AG04449 (cell line): Measurements from ENCODE around the gene TMEM217.
"Not testable (repeated sequence)": the region's sequence is repeated elsewhere in the genome, so short reads cannot be mapped to it uniquely, and the experiment has no call there.

Experiments used
- CTCF ChIA-PET: fragments of 350-600 bp; formaldehyde crosslinking; extraction: SDS; loops from one replicate; lab custom pipeline; 2021; ENCODE audit warnings: antibody characterized with exemption; lab: Yijun Ruan, JAX
- POLR2A ChIA-PET: fragments of 400-600, 350-600 bp; formaldehyde crosslinking; extraction: SDS; loops from one replicate; lab custom pipeline; 2020; ENCODE audit warnings: antibody characterized with exemption, inconsistent platforms; lab: Yijun Ruan, JAX
- DNase-seq: peaks from one replicate; pipeline ENCODE4 v3.0.0-alpha.2; 2010; ENCODE audit warnings: low read depth, low spot score
- H3K4me3 ChIP-seq: 2 replicates; pipeline ENCODE4 v1.5.1; 2011; ENCODE audit warnings: low read depth, mild to moderate bottlenecking, control low read depth, low read length
- TF ChIP-seq, protein P1 (sequence below): IDR thresholded peaks from one replicate; pipeline ENCODE4 v1.5.1; 2011; ENCODE audit warnings: mild to moderate bottlenecking, moderate library complexity, low read length, control low read depth, inconsistent platforms; ENCODE audit not compliant: insufficient read depth; ENCODE audit errors: missing control alignments

TMEM217 gene

DNA sequence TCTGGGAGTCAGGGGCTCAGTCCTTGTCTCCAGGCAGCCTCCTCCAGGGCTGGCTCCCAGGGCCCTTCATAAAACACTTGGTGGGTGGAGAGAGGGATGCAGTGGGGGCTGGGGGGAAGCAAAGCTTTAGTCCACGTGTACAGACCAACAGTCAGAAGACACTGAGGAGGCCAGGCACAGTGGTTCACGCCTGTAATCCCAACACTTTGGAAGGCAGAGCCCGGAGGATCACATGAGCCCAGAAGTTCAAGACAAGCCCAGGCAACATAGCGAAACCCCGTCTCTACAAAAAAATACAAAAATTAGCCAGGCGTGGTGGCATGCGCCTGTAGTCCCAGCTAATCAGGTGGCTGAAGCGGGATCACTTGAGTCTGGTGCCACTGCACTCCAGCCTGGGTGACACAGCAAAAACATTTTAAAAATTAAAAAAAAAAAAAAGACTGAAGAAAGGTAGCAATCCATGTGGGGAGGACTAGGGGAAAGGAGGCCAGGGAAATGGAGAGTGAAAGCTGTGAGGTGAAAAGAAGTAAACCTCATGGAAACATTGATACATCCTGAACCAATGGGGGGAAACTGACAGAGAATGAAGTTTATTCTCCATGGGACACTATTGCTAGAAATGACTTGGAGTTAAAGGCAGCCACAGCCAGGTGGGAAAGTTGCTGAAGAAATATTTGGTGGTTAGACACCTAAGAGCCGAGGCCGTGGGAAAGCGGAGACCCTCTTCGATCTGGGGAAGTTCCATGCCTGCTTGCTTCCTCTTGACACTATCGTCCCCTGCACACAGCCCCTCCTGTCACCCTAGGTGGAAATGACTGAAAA is 52.6 kb downstream of the TMEM217 start:
- ChIA-PET POLR2A (no interaction called here), CTCF (interaction anchor here (1.0 to 32.2 kb wide), 9 partner anchors 8 to 439 kb away, joined by 3 to 1706 read pairs (median 72); partner anchors contain the start of genes C6orf89 and PIM1)
- no peak overlapping the region for H3K4me3 ChIP-seq
- TF ChIP-seq, protein P1, sequence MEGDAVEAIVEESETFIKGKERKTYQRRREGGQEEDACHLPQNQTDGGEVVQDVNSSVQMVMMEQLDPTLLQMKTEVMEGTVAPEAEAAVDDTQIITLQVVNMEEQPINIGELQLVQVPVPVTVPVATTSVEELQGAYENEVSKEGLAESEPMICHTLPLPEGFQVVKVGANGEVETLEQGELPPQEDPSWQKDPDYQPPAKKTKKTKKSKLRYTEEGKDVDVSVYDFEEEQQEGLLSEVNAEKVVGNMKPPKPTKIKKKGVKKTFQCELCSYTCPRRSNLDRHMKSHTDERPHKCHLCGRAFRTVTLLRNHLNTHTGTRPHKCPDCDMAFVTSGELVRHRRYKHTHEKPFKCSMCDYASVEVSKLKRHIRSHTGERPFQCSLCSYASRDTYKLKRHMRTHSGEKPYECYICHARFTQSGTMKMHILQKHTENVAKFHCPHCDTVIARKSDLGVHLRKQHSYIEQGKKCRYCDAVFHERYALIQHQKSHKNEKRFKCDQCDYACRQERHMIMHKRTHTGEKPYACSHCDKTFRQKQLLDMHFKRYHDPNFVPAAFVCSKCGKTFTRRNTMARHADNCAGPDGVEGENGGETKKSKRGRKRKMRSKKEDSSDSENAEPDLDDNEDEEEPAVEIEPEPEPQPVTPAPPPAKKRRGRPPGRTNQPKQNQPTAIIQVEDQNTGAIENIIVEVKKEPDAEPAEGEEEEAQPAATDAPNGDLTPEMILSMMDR: no peak
- no peak for DNase-seq

DNA sequence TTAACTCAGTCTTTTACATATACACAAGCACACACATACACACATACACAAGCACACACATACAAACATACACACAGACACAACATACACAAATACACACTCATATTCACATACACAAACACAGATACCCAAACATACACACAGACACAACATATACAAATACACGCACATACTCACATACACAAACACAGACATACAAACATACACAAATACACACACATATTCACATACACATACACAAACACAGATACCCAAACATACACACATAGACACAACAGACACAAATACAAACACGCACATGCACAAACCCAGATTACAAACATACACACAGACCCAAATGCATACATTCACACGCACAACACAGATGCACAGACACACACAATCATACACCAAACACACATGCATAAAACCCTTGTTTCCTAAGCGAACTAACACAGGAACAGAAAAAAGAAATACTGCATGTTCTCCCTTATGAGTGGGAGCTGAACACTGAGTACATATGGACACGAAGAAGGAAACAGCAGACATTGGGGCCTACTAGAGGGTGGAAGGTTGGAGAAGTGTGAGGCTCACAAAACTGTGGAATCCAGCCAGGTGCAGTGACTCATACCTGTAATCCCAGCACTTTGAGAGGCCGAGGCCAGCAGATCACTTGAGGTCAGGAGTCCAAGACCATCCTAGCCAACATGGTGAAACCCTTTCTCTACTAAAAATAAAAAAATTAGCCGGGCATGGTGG is 53.8 kb downstream of the TMEM217 start:
- ChIA-PET POLR2A (no interaction called here), CTCF (interaction anchor here (1.9 to 32.2 kb wide), 5 partner anchors 15 to 319 kb away, joined by 4 to 1706 read pairs (median 180); partner anchors contain the start of genes C6orf89 and PIM1)
- TF ChIP-seq, protein P1: no peak
- no peak overlapping the region for H3K4me3 ChIP-seq
- no peak for DNase-seq

DNA sequence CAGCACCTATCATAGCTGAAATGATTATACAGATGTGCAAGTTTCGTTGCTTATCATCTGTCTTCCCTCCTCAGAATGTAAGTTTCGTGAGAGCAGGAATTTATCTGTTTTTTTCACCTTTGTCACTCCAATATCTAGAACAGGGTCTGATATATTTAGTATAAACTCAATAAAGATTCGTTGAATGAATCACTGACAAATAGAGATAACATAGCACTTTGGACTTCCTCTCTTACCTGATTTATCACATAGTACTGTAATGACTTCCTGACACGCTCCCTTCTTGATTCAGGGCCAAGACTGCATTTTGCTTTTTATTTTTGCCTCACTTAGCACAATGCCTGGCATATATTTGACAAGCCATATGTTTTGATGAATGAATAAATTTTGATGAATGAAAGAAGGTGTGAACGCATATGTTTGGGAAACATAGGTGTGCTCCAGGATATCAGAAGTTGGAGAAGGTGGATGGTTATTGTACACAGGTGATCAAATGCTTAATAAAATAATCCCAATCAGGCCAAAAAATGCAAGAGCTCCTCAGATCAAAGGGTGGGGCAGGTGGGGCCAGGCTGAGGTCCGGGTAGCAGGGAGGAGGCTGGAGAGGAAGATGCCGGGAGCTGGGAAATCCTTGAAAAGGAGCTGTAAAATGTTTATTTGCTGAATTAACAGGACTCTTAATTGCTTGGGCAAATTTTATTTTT is 55.0 kb downstream of the TMEM217 start:
- DNase-seq: no peak
- TF ChIP-seq, protein P1: no peak
- ChIA-PET POLR2A (no interaction called here), CTCF (interaction anchor here (1.0 to 32.2 kb wide), 5 partner anchors 21 to 317 kb away, joined by 3 to 1706 read pairs (median 180); partner anchors contain the start of genes C6orf89 and PIM1)
- no peak overlapping the region for H3K4me3 ChIP-seq

DNA sequence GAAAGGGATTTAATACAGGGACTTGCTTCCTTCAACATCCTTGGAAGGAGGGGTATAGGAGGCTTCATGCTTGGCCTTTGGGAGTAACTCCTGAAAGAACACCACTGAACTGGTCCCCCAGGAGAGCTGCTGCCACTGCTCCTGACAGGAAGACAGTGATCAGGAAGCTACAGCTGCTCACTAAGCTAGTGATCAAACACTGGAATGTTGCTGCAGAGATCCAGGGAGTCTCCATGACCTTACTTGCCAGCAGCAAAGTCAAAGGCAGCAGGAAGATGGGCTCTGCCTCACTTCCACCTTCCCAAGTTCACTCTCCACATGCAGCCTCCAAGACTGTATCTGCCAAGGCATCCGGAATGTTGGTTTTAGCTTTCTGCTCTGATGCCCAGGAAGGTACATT is 56.2 kb downstream of the TMEM217 start:
- ChIA-PET POLR2A (interaction anchor here (1.5 kb wide), 1 partner anchor 26 kb away, joined by 5 read pairs; no protein-coding TSS in a partner anchor), CTCF (interaction anchor here (0.7 to 32.2 kb wide), 7 partner anchors 9 to 316 kb away, joined by 3 to 1706 read pairs (median 4); partner anchors contain the start of gene C6orf89)
- no peak overlapping the region for H3K4me3 ChIP-seq
- DNase-seq: no peak
- TF ChIP-seq, protein P1: no peak

DNA sequence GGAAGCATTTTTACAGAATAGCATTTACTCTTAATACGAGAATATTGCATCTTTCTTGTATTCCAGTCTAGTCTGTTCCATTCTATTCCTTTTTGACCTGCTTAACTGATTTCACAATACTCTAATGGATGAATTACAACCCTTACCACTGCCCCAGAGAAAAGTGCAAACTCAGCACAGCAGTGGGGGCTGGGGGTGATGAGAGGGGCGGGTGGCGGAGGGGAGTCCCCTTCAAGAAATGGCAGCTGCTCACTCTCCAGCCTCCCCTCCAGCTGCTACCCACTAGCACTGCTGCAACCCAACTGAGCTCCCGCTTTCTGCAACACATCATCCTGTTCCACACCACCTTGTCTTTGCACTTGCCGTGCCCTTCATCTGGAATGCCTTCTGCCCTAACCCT is 57.9 kb downstream of the TMEM217 start:
- DNase-seq: no peak
- ChIA-PET CTCF (interaction anchor here (0.8 to 32.2 kb wide), 6 partner anchors 10 to 178 kb away, joined by 3 to 1706 read pairs (median 40); no protein-coding TSS in a partner anchor), POLR2A (no interaction called here)

DNA sequence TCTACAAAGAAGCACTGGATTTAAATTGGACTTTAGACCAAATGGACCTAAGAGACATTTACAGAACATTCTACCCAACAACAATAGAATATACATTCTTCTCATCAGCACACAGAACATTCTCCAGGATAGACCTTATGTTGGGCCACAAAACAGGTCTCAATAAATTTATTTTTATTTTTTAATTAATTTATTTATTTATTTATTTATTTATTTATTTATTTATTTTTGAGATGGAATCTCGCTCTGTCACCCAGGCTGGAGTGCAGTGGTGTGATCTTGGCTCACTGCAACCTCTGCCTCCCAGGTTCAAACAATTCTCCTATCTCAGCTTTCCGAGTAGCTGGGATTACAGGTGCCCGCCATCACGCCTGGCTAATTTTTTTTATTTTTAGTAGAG is 61.5 kb downstream of the TMEM217 start:
- DNase-seq, H3K4me3 ChIP-seq, POLR2A ChIA-PET: not testable (repeated sequence)
- CTCF ChIA-PET: interaction anchor here (1.5 to 32.2 kb wide), 3 partner anchors 9 to 174 kb away, joined by 5 to 1706 read pairs (median 76); no protein-coding TSS in a partner anchor

More for the DNA sequence above, 57.9 kb downstream of the TMEM217 start:
- H3K4me3 ChIP-seq: no peak overlapping the region
- TF ChIP-seq, protein P1: no peak

DNA sequence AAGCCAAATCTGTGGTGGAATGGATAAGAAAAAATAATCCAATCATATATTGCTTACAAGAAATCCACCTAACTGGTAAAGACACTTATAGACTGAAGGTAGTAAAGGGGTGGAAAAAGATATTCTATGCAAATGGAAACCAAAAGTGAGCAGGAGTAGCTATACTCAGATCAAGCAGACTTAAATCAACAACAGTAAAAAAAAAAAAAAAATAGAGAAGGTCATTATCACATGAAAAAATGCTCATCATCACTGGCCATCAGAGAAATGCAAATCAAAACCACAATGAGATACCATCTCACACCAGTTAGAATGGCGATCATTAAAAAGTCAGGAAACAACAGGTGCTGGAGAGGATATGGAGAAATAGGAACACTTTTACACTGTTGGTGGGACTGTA is 63.1 kb downstream of the TMEM217 start:
- DNase-seq, H3K4me3 ChIP-seq, POLR2A ChIA-PET: not testable (repeated sequence)
- CTCF ChIA-PET: interaction anchor here (0.8 to 32.2 kb wide), 7 partner anchors 16 to 172 kb away, joined by 3 to 1706 read pairs (median 4); no protein-coding TSS in a partner anchor
